SU-DHL-6 (cell line): ENCODE data around the gene APBA2.

Experiments
- EZH2phosphoT487 ChIP-seq: fragments of 200-600 bp; sonication (generic), shearing (Covaris generic); conservative IDR thresholded peaks from 2 replicates; pipeline ENCODE4 v1.6.1; 2018; ENCODE audit warnings: mild to moderate bottlenecking, antibody characterized with exemption, low read length, moderate library complexity, mixed read lengths
- TF ChIP-seq, protein P1 (sequence below): fragments of 200-600 bp; sonication (generic); IDR thresholded peaks from one replicate; pipeline ENCODE4 v1.5.1; 2017; ENCODE audit warnings: antibody characterized with exemption, mild to moderate bottlenecking, low read length, moderate library complexity; ENCODE audit not compliant: insufficient read depth, poor library complexity, severe bottlenecking

GRCh38 chr15:28982886-28983285 is 97.1 kb downstream of the APBA2 start:
- TF ChIP-seq, protein P1, sequence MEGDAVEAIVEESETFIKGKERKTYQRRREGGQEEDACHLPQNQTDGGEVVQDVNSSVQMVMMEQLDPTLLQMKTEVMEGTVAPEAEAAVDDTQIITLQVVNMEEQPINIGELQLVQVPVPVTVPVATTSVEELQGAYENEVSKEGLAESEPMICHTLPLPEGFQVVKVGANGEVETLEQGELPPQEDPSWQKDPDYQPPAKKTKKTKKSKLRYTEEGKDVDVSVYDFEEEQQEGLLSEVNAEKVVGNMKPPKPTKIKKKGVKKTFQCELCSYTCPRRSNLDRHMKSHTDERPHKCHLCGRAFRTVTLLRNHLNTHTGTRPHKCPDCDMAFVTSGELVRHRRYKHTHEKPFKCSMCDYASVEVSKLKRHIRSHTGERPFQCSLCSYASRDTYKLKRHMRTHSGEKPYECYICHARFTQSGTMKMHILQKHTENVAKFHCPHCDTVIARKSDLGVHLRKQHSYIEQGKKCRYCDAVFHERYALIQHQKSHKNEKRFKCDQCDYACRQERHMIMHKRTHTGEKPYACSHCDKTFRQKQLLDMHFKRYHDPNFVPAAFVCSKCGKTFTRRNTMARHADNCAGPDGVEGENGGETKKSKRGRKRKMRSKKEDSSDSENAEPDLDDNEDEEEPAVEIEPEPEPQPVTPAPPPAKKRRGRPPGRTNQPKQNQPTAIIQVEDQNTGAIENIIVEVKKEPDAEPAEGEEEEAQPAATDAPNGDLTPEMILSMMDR = no peak
- no peak for TF ChIP-seq EZH2phosphoT487
